Hepatocyte (in vitro differentiated cells): Measurements from ENCODE around the gene KDM2A.

Experiments used
- CTCF ChIP-seq: fragments of 200-600 bp; sonication (generic); IDR thresholded peaks from 2 replicates; pipeline ENCODE4 v1.5.1; 2016; ENCODE audit warnings: antibody characterized with exemption, mild to moderate bottlenecking; ENCODE audit not compliant: poor library complexity
- EZH2 ChIP-seq: fragments of 200-600 bp; sonication (generic); IDR thresholded peaks from 2 replicates; pipeline ENCODE4 v1.6.1; 2016; ENCODE audit warnings: antibody characterized with exemption, mild to moderate bottlenecking, borderline replicate concordance
- EZH2phosphoT487 ChIP-seq: fragments of 200-600 bp; sonication (generic); IDR thresholded peaks from one replicate; pipeline ENCODE4 v1.6.1; 2018; ENCODE audit warnings: antibody characterized with exemption, mild to moderate bottlenecking, low read depth, moderate library complexity; ENCODE audit not compliant: unreplicated experiment, severe bottlenecking

GRCh38 chr11:67288198-67288451 is 169.1 kb downstream of the KDM2A start:
- TF ChIP-seq CTCF (no peak), EZH2 (no peak), EZH2phosphoT487 (no peak)
